ENCODE data around the gene SGCD.

SGCD gene

GRCh38 chr5:156498226-156498980, 171.4 kb downstream of the SGCD start:
- H3K9ac ChIP-seq (ENCODE audit: insufficient read length) = no peak overlapping the region
- H3K27ac ChIP-seq = no peak overlapping the region
- TF ChIP-seq EZH2 (IDR thresholded peaks at IDR 0.05) (no peak), FOXP2 (optimal IDR thresholded peaks at IDR 0.05; ENCODE audit: control extremely low read depth, extremely low read length, insufficient read depth) (no peak), POLR2AphosphoS5 (IDR thresholded peaks at IDR 0.05; ENCODE audit: borderline replicate concordance, low read depth, low read length) (no peak)

GRCh38 chr5:156500755-156501154, 173.8 kb downstream of the SGCD start:
- Histone ChIP-seq H3K36me3 (ENCODE audit: insufficient read depth, low read length) (no peaks in the 10 kb centered on the region), H3K27ac (no peak overlapping the region), H3K9ac (ENCODE audit: insufficient read length) (no peak overlapping the region), H3K4me3 (no peak overlapping the region), H3K9me3 (ENCODE audit: low read depth, low read length) (no peaks in the 10 kb centered on the region)
- DNase-seq (ENCODE audit: low read depth, low spot score) = no peak
- TF ChIP-seq FOXP2 (optimal IDR thresholded peaks at IDR 0.05; ENCODE audit: control extremely low read depth, extremely low read length, insufficient read depth) = no peak
- TF ChIP-seq POLR2AphosphoS5 (IDR thresholded peaks at IDR 0.05; ENCODE audit: borderline replicate concordance, low read depth, low read length) = no peak
- no peak for TF ChIP-seq EZH2 (IDR thresholded peaks at IDR 0.05)

More at GRCh38 chr5:156498226-156498980, 171.4 kb downstream of the SGCD start:
- no peak for DNase-seq (ENCODE audit: low read depth, low spot score)
- H3K36me3 ChIP-seq (ENCODE audit: insufficient read depth, low read length) = no peaks in the 10 kb centered on the region
- no peaks in the 10 kb centered on the region for H3K9me3 ChIP-seq (ENCODE audit: low read depth, low read length)
- H3K4me3 ChIP-seq = no peak overlapping the region

GRCh38 chr5:156505101-156505500, 178.1 kb downstream of the SGCD start:
- Histone ChIP-seq H3K9ac (ENCODE audit: insufficient read length) (no peak overlapping the region), H3K36me3 (ENCODE audit: insufficient read depth, low read length) (no peaks in the 10 kb centered on the region), H3K9me3 (ENCODE audit: low read depth, low read length) (no peaks in the 10 kb centered on the region), H3K4me3 (no peak overlapping the region), H3K27ac (no peak overlapping the region)
- no peak for TF ChIP-seq POLR2AphosphoS5 (IDR thresholded peaks at IDR 0.05; ENCODE audit: borderline replicate concordance, low read depth, low read length)
- TF ChIP-seq FOXP2 (optimal IDR thresholded peaks at IDR 0.05; ENCODE audit: control extremely low read depth, extremely low read length, insufficient read depth) = no peak
- no peak for TF ChIP-seq EZH2 (IDR thresholded peaks at IDR 0.05)
- no peak for DNase-seq (ENCODE audit: low read depth, low spot score)

- TF ChIP-seq POLR2AphosphoS5 (IDR thresholded peaks at IDR 0.05; ENCODE audit: borderline replicate concordance, low read depth, low read length) (no peak), FOXP2 (optimal IDR thresholded peaks at IDR 0.05; ENCODE audit: control extremely low read depth, extremely low read length, insufficient read depth) (no peak), EZH2 (IDR thresholded peaks at IDR 0.05) (no peak)
- DNase-seq (ENCODE audit: low read depth, low spot score) = no peak
- no peaks in the 10 kb centered on the region for H3K9me3 ChIP-seq (ENCODE audit: low read depth, low read length)
- no peak overlapping the region for H3K27ac ChIP-seq
- no peak overlapping the region for H3K4me3 ChIP-seq
- H3K9ac ChIP-seq (ENCODE audit: insufficient read length) = no peak overlapping the region
- no peaks in the 10 kb centered on the region for H3K36me3 ChIP-seq (ENCODE audit: insufficient read depth, low read length)
Measured at GRCh38 chr5:156513123-156513815, 186.3 kb downstream of the SGCD start.

- no peak overlapping the region for H3K4me3 ChIP-seq
- TF ChIP-seq EZH2 (IDR thresholded peaks at IDR 0.05) = no peak
- no peak for TF ChIP-seq POLR2AphosphoS5 (IDR thresholded peaks at IDR 0.05; ENCODE audit: borderline replicate concordance, low read depth, low read length)
- H3K27ac ChIP-seq = no peak overlapping the region
- no peaks in the 10 kb centered on the region for H3K9me3 ChIP-seq (ENCODE audit: low read depth, low read length)
- H3K36me3 ChIP-seq (ENCODE audit: insufficient read depth, low read length) = no peaks in the 10 kb centered on the region
- no peak overlapping the region for H3K9ac ChIP-seq (ENCODE audit: insufficient read length)
- DNase-seq (ENCODE audit: low read depth, low spot score) = no peak
Measured at GRCh38 chr5:156515121-156515520, 188.2 kb downstream of the SGCD start.

- no peak overlapping the region for H3K4me3 ChIP-seq
- no peak for TF ChIP-seq POLR2AphosphoS5 (IDR thresholded peaks at IDR 0.05; ENCODE audit: borderline replicate concordance, low read depth, low read length)
- no peak for TF ChIP-seq EZH2 (IDR thresholded peaks at IDR 0.05)
- no peak for TF ChIP-seq FOXP2 (optimal IDR thresholded peaks at IDR 0.05; ENCODE audit: control extremely low read depth, extremely low read length, insufficient read depth)
- no peaks in the 10 kb centered on the region for H3K36me3 ChIP-seq (ENCODE audit: insufficient read depth, low read length)
- no peak for DNase-seq (ENCODE audit: low read depth, low spot score)
- no peak overlapping the region for H3K27ac ChIP-seq
- H3K9ac ChIP-seq (ENCODE audit: insufficient read length) = no peak overlapping the region
- no peaks in the 10 kb centered on the region for H3K9me3 ChIP-seq (ENCODE audit: low read depth, low read length)
Measured at GRCh38 chr5:156515803-156516360, 188.9 kb downstream of the SGCD start.

- Histone ChIP-seq H3K36me3 (ENCODE audit: insufficient read depth, low read length) (no peaks in the 10 kb centered on the region), H3K4me3 (no peak overlapping the region), H3K27ac (no peak overlapping the region), H3K9me3 (ENCODE audit: low read depth, low read length) (no peaks in the 10 kb centered on the region), H3K9ac (ENCODE audit: insufficient read length) (no peak overlapping the region)
- TF ChIP-seq FOXP2 (optimal IDR thresholded peaks at IDR 0.05; ENCODE audit: control extremely low read depth, extremely low read length, insufficient read depth) (no peak), POLR2AphosphoS5 (IDR thresholded peaks at IDR 0.05; ENCODE audit: borderline replicate concordance, low read depth, low read length) (no peak), EZH2 (IDR thresholded peaks at IDR 0.05) (no peak)
- DNase-seq (ENCODE audit: low read depth, low spot score) = no peak
Measured at GRCh38 chr5:156522651-156523529, 195.9 kb downstream of the SGCD start.

GRCh38 chr5:156523607-156524006, 196.6 kb downstream of the SGCD start:
- H3K9ac ChIP-seq (ENCODE audit: insufficient read length) = no peak overlapping the region
- no peak overlapping the region for H3K4me3 ChIP-seq
- H3K9me3 ChIP-seq (ENCODE audit: low read depth, low read length) = no peaks in the 10 kb centered on the region
- H3K27ac ChIP-seq = no peak overlapping the region
- no peaks in the 10 kb centered on the region for H3K36me3 ChIP-seq (ENCODE audit: insufficient read depth, low read length)
- TF ChIP-seq EZH2 (IDR thresholded peaks at IDR 0.05) = no peak
- TF ChIP-seq FOXP2 (optimal IDR thresholded peaks at IDR 0.05; ENCODE audit: control extremely low read depth, extremely low read length, insufficient read depth) = no peak
- TF ChIP-seq POLR2AphosphoS5 (IDR thresholded peaks at IDR 0.05; ENCODE audit: borderline replicate concordance, low read depth, low read length) = no peak
- no peak for DNase-seq (ENCODE audit: low read depth, low spot score)
